ENCODE results near the gene DCXR.

DCXR gene

GRCh38 chr17:82022310-82022980, 15.1 kb downstream of the DCXR start, which contains the start of gene CENPX:
Gene CENPX, minus strand, starts transcription at chr17:82022878. Its CDS starts 17 bp downstream, at chr17:82022861.
- DNase-seq (ENCODE audit: low spot score), result no peak

GRCh38 chr17:82021900-82022309, 15.6 kb downstream of the DCXR start:
- no peak for DNase-seq (ENCODE audit: low spot score)

- DNase-seq (ENCODE audit: low spot score), result peak; percentile 42
These were observed 16.2 kb downstream of the DCXR start for GRCh38 chr17:82021107-82021899.

GRCh38 chr17:82020572-82021106, 16.9 kb downstream of the DCXR start:
- DNase-seq (ENCODE audit: low spot score), result no peak

GRCh38 chr17:82019690-82020571, 17.6 kb downstream of the DCXR start:
- peak; percentile 88 for DNase-seq (ENCODE audit: low spot score)

- DNase-seq (ENCODE audit: low spot score), result no peak
These were observed 18.4 kb downstream of the DCXR start for GRCh38 chr17:82018989-82019689.

GRCh38 chr17:82018152-82018988, 19.1 kb downstream of the DCXR start:
- DNase-seq (ENCODE audit: low spot score), result no peak

- no peak for DNase-seq (ENCODE audit: low spot score)
These were observed 19.8 kb downstream of the DCXR start for GRCh38 chr17:82017612-82018151.

- peak; percentile 15 for DNase-seq (ENCODE audit: low spot score)
These were observed 20.5 kb downstream of the DCXR start for GRCh38 chr17:82016875-82017459.

- peak; percentile 19 for DNase-seq (ENCODE audit: low spot score)
These were observed 21.2 kb downstream of the DCXR start for GRCh38 chr17:82016061-82016874.

- DNase-seq (ENCODE audit: low spot score), result peak; percentile 10
These were observed 22.1 kb downstream of the DCXR start for GRCh38 chr17:82015311-82015971.

GRCh38 chr17:82014971-82015310, 22.6 kb downstream of the DCXR start:
- DNase-seq (ENCODE audit: low spot score), result no peak

- peak; percentile 14 for DNase-seq (ENCODE audit: low spot score)
These were observed 23.1 kb downstream of the DCXR start for GRCh38 chr17:82014432-82014831.

GRCh38 chr17:82013772-82014321, 23.6 kb downstream of the DCXR start:
- peak; percentile 12 for DNase-seq (ENCODE audit: low spot score)

GRCh38 chr17:82013341-82013740, 24.2 kb downstream of the DCXR start:
- peak; percentile 35 for DNase-seq (ENCODE audit: low spot score)

- peak; percentile 20 for DNase-seq (ENCODE audit: low spot score)
These were observed 24.7 kb downstream of the DCXR start for GRCh38 chr17:82012640-82013295.

GRCh38 chr17:82012261-82012639, 25.2 kb downstream of the DCXR start:
- no peak for DNase-seq (ENCODE audit: low spot score)
